Measurements from ENCODE around the gene DDX42. TPM values are rescaled to one million over a fixed set of nuclear protein-coding genes. Genes with fewer than 3 reads are reported as not detected.
"Not testable (repeated sequence)": the region's sequence is repeated elsewhere in the genome, so short reads cannot be mapped to it uniquely, and the experiment has no call there.

The DDX42 gene
- total RNA-seq, 1 donor from 2014 or later = 33.6 TPM

DNA sequence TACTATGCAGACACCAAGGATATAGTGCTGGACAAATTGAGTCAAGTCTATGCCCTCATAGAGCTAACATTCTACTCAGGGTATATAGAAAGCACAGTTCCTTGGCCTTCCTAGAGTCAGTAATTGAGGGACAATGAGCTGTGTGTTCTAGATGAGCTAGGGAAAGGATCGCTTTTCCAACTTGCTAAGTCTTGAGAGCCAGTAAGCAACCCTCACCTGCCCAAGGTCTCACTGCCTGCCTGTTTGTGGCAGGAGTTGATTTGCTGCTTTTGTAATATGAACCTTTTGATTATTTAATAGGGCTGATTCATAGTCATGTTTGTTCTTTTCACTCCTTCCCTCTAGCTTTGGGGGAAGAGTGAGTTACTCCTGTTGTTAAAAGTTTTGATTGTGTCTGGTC lies 6.5 kb downstream of the DDX42 start:
- ATAC-seq (peak; percentile 11), DNase-seq (ENCODE audit: low spot score) (no peak)

DNA sequence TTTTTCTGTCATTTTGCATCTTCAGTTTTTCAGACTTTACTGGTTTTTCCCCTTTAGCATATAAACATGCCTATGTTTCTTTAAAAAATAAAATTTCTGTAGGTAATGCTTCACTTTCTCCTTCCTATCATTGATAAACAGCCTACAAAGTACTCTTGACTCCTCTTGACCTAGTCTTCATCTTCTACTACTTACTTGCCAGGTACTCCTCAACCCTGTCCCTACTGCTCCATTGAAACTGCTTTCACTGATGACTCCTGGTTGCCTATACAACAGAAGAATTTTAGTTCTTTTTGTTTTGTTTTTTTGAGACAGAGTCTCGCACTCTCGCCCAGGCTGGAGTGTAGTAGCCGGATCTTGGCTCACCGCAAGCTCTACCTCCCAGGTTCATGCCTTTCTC lies 7.0 kb downstream of the DDX42 start:
- ATAC-seq (no peak), DNase-seq (ENCODE audit: low spot score) (no peak)

DNA sequence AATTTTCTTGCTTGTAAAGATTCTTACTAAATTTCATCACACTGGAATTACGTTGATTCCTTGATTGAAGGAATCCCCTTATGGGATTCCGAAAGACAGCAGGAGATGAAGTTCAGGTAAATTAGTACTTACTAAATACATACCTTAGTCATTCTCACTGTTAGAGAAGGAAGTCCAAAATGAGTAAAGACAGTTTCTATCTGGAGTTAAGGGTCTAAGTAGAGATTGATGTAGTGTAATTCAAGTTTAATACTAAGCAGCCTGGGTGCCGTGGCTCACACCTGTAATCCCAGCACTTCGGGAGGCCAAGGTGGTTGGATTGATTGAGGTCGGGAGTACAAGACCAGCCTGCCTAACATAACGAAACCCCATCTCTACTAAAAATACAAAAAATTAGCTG lies 9.6 kb downstream of the DDX42 start:
- ATAC-seq (no peak), DNase-seq (ENCODE audit: low spot score) (no peak)

DNA sequence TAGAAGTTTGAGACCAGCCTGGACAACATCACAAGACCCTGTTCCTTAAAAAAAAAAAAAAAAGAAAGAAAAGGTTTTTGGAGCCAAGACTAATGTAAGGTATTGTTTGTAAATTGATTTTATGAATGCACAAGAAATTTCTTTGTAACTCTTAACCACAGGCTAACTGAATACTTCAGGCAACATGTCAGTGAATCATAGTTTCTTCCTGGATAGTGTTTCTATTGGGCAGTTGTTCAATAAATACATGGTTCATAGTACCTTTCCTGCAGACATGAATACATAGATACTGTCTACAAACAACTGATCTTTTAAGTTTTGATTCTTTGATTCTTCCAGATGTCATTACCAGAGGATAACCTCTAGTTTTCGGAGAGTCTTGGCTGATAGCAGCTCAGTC lies 11.6 kb downstream of the DDX42 start:
- ATAC-seq (no peak), DNase-seq (ENCODE audit: low spot score) (no peak)

DNA sequence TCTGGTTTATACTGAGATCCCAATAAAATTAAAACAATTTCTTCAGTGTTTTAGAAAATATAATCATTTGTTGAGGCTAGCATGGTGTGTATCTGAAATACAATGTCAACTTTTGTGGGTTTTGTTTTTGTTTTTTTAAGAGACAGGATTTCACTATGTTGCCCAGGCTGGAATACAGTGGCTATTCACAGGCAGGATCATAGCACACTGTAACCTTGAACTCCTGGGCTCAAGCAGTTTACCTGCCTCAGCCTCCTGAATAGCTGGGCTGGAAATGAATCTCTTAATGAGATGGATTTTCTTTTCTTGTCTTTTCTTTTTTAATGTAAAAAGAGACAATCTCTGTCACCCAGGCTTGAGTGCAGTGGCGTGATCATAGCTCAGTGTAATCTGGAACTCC lies 12.1 kb downstream of the DDX42 start:
- ATAC-seq (no peak), DNase-seq (ENCODE audit: low spot score) (no peak)

DNA sequence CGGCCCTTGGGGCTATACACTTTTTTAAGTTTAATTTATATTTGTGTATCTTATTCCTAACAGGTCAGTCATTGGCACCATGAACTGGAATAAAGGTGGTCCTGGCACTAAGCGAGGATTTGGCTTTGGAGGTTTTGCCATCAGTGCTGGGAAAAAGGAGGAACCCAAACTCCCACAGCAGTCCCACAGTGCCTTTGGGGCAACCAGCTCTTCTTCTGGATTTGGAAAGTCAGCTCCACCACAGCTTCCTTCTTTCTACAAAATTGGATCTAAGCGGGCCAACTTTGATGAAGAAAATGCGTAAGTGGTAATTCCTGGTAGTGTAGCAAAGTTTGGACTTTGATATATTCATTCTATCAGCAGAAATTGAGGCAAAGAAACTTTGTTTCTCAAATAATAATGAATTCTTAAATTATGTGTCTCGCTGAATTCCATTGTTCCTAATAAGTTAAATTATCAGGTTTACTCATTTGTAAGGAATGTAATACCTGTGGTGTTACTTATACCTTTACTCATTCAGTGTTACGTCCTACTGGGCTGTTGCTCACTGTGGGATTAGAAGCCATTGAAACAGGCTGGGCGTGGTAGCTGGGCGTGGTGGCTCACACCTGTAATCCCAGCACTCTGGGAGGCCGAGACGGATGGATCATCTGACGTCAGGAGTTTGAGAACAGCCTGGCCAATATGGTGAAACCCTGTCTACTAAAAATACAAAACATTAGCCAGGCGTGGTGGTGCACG lies 13.2 kb downstream of the DDX42 start:
- ATAC-seq (no peak), DNase-seq (ENCODE audit: low spot score) (no peak)

DNA sequence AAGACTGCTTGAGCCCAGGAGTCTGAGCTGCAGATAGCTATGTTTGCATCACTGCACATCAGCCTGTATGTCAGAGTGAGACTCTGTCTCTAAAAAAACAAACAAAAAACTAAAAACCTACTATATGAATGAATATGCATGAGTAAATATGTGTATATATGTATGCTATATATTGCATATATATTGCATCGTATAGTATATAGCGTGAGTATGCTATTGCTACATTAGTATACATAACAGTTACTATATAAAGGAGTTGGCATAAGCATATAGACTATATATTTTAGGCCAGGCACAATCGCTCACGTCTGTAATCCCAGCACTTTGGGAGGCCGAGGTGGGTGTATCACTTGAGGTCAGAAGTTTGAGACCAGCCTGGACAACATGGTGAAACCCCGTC lies 16.1 kb downstream of the DDX42 start:
- ATAC-seq (no peak), DNase-seq (ENCODE audit: low spot score) (no peak)

DNA sequence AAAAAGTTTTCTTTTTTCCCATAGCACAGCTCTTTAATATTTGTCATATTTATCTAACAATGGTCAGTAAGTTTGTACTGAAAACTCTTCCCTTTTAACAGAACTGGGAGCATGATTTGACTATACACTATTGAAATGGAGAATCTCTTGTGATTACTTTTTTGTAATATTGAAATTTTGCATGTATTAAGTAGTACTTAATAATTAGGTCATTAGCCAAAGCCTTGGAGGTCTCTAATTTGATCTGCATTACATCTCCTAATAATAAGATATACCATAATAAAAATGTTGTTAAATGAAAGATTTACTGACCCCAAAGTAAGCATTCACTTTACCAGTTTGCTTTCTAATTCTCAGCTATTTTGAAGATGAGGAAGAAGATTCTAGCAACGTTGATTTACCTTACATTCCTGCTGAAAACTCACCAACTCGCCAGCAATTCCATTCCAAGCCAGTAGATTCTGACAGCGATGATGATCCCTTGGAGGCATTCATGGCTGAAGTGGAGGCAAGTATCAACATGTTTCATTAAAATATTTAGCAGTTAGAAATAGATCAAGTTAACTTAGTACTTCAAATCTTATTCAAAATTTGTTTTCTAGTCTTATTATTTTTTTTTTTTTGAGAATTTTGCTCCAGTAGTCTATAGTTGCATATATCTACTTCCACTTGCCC lies 18.2 kb downstream of the DDX42 start:
- no peak for ATAC-seq

DNA sequence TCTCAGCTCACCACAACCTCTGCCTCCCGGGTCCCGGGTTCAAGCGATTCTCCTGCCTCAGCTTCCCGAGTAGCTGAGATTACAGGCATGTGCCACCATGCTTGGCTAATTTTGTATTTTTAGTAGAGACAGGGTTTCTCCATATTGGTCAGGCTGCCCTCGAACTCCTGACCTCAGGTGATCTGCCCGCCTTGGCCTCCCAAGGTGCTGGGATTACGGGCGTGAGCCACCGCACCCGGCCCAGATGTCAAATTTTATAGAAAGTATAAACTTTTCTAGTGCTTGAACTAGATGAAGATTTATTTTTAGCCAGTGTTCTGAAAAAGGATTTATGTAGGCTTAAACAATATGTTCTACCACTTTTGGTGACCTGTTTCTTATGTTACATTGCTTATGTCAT lies 22.4 kb downstream of the DDX42 start:
- ATAC-seq; DNase-seq (ENCODE audit: low spot score): not testable (repeated sequence)

More for the DNA sequence above, 18.2 kb downstream of the DDX42 start:
- no peak for DNase-seq (ENCODE audit: low spot score)

DNA sequence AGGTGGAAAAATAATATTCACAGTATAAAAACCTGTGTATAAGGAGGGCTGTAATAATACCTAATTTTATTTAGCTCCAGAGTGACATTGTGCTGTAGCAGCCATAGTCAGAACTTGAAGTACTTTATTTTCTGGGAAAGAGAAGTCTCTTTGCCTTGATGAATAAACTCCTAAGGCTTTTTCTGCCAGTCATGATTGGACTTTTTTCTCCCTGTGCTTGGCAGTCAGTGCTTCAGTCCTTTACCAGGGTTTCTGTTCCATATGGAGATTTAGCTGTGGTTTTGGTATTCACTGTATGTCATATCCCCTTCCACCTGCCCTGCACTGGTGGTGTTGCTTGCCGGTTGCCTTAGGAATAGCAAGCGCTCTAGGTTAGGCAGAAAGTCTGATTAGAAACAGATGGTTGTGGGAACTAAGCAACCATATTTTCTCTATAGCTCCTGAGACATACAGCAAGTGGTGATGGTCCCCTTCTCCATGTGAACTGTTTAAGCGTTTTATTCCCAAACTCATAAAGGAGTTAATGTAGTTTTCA lies 24.7 kb downstream of the DDX42 start:
- no peak for ATAC-seq
- DNase-seq (ENCODE audit: low spot score) = no peak

DNA sequence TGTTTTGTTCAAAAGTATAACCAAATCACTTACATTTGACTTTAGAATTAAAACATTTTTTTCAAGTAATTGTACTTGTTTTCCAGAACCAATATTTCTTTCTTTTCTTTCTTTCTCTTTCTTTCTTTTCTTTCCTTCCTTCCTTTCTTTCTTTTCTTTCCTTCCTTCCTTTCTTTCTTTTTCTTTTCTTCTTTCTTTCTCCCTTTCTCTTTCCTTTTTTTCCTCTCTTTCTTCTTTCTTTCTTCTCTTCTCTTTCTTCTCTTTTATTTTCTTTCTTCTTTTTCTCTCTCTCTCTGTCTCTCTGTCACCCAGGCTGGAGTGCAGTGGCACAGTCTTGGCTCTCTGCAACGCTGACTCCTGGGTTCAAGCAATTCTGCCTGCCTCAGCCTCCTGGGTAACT lies 26.8 kb downstream of the DDX42 start:
- ATAC-seq = no peak
- no peak for DNase-seq (ENCODE audit: low spot score)

DNA sequence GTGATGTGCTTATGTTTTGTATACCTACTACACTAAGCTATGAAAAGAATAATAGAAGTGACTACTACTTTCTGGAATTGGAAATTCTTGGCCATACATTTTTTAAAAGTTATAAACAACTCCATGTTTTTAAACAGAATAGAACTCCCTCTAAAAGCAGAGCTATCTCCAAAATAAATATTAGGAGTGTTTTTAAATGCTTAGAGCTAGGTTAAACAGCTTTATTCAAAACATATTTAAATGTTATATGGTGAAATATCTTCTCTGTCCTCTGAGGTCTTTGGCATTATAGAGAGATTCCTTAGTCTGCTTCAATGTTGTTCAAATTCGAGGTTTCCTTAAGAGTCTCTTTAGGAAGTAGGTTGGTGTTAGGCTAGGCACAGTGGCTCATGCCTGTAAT lies 30.4 kb downstream of the DDX42 start:
- ATAC-seq = no peak
- no peak for DNase-seq (ENCODE audit: low spot score)

DNA sequence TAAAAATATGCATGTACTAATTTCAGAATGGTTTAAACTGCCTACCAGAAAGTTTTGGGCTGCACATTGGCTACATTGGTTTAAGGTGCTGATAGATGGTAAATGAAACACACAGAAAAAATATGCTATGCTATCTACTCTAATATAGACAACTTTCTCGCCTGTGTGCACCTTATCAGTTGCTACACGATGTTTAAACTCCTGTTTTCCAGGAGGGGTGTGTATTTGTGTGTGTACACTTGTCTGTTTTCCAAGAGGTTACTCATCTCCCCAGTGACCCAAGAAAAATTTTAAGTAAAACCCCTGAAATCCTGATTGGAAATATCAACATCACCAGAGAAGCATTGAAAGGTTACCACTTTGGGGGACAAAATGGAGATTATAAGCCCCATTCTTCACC lies 31.6 kb downstream of the DDX42 start:
- ATAC-seq (no peak), DNase-seq (ENCODE audit: low spot score) (no peak)

DNA sequence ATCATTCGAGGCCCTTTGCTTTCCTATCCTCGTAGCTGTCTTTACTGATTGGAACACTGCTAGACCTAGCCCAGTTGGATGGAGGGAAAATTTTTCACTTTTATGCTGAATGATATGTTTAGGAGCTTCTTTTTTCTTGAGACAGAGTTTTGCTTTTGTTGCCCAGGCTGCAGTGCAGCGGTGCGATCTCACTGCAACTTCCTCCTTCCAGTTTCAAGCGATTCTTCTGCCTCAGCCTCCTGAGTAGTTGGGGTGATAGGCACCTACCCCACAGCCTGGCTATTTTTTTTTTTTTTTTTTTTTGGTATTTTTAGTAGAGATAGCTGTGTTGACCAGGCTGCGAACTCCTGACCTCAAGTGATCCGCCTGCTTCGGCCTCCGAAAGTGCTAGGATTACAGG lies 36.0 kb downstream of the DDX42 start:
- ATAC-seq = no peak
- DNase-seq (ENCODE audit: low spot score) = no peak

DNA sequence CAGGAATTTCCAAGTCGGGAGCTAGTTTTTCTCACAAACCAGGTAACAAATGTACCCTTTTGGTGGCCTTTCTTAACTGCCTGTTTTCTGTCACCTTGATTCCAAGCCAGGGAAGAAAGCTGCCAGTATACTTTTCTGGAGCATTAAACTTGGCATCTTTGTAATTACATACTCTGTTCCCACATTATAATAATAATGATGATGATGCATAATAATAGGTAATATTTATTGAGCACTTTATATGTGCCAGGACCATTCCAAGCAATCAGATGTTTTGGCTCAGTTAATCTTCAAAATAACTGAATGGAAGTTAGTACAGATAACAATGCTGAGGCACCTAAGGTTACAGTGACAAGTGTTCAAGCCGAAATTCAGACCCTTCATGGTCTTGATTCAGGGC lies 42.2 kb downstream of the DDX42 start:
- DNase-seq (ENCODE audit: low spot score) (no peak), ATAC-seq (no peak)

DNA sequence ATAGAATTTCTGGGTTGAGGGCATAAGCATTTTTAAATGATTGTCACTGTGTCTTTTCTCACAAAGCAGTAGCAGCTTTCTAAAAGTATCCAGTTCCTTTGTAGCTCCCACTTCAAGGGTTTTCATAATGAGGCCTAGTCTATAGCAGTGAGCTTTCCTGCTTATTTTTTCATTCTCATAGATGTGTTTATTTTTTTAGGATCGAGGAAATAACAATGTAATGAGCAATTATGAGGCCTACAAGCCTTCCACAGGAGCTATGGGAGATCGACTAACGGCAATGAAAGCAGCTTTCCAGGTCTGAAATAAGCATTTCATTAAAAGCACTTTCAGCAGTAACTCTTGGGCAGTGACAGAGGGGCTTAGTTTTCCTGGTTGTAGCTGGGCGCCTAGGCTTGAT lies 42.7 kb downstream of the DDX42 start:
- no peak for DNase-seq (ENCODE audit: low spot score)
- no peak for ATAC-seq

DNA sequence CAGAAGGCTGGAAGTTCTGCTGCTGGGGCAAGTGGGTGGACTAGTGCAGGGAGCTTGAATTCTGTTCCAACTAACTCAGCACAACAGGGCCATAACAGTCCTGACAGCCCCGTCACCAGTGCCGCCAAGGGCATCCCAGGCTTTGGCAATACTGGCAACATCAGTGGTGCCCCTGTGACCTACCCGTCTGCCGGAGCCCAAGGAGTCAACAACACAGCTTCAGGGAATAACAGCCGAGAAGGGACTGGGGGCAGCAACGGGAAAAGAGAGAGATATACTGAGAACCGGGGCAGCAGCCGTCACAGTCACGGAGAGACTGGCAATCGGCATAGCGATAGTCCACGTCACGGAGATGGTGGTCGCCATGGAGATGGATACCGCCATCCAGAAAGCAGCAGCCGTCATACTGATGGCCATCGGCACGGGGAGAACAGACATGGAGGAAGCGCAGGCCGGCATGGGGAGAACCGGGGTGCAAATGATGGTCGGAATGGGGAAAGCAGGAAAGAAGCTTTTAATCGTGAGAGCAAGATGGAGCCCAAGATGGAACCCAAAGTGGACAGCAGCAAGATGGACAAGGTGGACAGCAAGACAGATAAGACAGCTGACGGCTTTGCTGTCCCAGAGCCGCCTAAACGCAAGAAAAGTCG lies 43.9 kb downstream of the DDX42 start:
- ATAC-seq (no peak), DNase-seq (ENCODE audit: low spot score) (no peak)

DNA sequence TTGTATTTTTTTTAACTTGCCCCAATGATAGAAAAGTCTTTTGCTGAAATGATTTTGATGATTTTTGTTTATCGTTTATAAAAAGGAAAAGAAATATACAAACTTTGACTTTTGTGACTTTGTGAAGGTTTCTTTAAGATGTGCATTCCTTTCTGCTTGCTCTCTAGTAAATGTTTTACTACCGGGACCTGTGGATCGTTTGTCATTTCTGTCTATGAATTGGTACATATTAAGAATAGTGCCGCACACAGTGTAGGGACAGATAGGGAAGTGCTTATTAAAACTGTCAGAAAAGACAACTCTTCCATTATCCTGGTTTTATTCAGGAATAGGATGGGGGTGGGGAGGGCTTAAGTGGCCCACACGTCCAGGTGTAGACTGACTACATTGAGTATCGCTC lies 45.2 kb downstream of the DDX42 start:
- ATAC-seq (peak; percentile 35), DNase-seq (ENCODE audit: low spot score) (no peak)

DNA sequence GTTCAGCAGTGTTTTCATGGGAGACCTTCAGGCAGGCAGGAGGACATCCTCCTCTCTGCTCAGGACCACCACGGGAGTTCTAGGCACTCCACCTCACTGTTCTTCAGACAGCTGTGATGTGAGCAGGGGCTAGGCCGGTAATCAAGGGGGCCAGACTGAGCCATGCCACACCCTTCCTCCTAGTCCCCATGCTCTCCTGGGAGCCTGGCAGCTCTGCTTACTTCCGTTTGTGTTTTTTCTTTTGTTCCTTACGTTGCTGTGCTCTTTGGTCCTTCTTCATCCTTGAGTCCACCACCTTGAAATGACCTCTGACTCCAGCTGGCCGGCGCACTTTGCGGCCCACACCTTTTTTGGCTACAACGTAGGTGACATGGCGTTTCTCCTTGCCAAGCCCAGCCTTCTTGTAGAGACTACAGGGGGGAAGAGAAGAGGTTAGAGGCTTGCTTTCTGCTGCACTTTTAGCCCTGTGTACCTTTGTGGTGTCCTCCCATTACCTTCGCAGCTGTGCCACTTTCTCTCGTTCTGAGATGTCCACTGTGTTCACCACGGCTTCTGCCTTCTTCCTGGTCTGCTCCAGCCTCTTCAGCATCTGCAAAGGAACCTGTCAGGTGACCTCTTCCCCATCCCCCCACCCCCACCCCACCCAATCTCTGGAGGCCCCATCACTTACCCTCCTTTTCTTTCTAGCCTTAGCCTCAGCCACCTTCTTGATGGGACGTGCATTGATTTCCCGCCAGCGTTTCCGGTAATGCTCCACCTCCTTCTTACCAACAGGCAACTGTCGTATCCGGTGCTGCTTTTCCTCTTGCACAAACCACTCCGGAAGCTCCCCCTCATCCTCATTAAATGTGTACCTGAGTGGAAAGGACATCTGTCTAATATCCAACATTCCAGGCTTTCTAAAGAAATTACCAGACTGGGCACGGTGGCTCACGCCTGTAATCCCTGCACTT lies 45.9 kb downstream of the DDX42 start:
- no peak for DNase-seq (ENCODE audit: low spot score)
- peak; percentile 34 for ATAC-seq

DNA sequence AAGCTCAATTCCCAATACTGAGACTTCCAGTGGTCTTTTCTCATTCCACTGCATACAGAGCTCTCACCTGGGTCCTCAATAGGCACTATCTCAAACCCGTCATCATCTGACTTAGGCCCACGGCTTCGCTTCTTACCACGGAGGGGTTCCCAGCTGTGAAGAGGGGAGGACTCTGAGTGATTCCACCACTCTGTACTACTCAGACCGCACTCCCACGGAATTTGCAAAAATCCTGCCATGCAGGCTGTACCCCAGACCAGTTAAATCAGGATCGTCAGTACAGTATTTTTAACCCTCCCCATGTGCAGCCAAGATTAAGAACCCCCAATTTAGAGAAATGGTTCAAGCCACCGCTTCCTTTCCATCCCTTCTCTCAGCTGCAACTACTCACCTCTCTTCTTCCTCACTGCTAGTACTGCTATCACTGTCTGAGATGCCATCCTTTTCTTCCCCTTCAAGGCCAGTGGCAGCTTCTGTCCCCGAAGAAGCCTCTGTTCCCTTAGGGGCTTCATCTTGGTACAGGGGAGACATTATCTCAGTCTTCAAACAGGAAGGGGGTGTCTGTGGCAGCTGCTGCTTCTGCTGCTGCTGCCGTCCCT lies 47.1 kb downstream of the DDX42 start:
- DNase-seq (ENCODE audit: low spot score) (no peak), ATAC-seq (no peak)
